ENCODE measurements around the gene GARRE1.
"Not testable (repeated sequence)": the region's sequence is repeated elsewhere in the genome, so short reads cannot be mapped to it uniquely, and the experiment has no call there.

The GARRE1 gene

DNA sequence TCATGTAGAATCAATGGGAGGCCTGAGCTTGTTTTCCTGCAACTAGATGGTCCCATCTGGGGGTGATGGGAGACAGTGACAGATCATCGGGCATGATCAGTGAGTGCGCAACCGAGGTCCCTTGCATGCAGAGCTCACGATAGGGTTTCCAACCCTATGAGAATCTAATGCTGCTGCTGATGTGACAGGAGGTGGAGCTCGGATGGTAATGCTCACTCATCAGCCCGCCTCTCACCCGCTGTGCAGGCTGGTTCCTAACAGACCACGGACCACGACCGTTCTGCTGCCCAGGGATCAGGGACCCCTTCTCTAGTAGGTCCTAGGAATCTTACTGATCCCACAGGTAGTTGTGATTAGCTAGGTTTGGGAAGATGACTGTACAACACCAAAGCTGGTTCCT, 23.5 kb upstream of the GARRE1 start:
- no peak for DNase-seq (ENCODE audit: low read depth in 2 of 2)

DNA sequence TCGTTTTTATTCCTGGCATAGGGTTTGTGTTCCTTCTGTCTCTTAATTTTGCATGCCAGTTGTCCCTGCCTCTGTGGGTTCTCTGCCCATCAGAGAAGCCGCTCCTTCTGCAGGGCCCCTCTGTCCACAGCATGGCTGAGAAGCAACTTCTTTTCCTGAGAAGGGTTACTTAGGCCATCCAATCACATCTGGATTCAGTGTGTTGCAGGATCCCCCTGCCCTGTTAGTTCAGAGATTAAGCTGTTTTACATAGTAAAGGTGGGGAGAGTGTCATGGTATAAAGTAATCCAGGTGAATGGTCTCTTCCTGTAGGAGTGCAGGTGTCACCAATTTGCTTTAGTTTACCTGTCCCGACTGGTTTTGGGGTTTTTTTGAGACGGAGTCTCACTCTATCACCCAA, 22.9 kb upstream of the GARRE1 start:
- DNase-seq (ENCODE audit: low read depth in 2 of 2) = no peak

DNA sequence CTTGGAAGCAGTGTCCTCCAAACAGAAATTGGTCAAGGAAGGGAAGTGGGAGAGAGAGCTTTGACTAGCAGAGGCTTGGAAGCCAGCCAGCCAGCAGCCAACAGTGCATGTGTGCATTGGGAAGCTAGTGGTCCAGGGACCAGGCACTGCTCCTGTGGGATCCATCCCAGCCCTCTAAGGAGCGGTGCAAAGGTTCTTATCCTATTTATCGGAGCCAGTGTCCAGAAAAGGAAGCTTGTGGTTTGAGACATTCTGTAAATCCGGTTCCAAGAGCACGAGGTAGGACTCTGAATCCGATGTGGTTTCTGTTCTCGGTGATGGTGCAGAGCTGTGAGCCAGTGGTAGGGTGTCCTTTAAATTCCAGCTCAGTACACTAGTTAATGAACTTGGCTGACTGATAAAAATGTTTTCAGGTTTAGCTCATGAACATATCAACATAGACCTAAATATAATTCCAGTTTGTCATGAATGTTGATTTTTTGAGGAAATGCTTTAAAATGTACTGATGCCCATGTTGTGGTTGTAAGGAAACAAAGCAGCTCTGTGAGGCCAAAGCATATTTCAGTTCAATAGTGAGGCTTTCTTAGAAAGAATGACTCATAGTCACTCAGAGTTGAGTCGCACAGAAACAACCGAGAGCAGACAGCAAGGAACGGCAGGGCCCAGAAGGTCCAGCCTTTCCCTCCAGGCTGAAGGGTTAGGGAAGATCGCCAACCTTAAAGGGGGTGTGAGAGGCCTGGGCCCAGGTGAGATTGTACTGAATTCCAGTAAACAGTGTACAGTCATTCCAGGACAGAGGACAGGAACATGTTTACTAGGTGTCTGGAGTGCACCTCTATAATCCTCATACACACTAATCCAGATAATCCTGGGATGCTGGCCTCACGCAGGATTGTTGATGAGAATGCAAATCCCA, 21.5 kb upstream of the GARRE1 start:
- DNase-seq (ENCODE audit: low read depth in 2 of 2) = no peak

DNA sequence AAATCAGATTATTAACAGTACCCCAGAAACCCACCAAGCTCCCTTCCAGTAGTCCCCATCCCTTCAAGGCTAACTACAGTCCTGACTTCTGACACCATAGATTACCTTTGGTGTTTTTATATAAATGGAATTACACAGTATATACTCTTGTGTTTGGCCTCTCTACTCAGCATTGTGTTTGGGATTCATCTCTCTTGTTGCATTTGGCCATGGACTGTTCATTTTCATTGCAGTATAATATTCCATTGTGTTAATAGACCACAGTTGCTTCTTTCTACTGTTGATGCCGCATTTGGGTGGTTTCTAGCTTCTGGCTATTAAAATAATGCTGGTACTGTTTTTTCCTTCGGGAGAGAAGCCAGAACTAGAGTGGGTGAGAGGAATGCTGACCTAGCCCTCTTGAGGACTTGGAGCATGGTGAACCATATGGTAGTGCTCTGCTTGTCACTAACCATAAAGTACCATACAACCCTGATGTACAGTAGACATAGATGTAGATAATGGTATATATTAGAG, 18.9 kb upstream of the GARRE1 start:
- no peak for DNase-seq (ENCODE audit: low read depth in 2 of 2)

DNA sequence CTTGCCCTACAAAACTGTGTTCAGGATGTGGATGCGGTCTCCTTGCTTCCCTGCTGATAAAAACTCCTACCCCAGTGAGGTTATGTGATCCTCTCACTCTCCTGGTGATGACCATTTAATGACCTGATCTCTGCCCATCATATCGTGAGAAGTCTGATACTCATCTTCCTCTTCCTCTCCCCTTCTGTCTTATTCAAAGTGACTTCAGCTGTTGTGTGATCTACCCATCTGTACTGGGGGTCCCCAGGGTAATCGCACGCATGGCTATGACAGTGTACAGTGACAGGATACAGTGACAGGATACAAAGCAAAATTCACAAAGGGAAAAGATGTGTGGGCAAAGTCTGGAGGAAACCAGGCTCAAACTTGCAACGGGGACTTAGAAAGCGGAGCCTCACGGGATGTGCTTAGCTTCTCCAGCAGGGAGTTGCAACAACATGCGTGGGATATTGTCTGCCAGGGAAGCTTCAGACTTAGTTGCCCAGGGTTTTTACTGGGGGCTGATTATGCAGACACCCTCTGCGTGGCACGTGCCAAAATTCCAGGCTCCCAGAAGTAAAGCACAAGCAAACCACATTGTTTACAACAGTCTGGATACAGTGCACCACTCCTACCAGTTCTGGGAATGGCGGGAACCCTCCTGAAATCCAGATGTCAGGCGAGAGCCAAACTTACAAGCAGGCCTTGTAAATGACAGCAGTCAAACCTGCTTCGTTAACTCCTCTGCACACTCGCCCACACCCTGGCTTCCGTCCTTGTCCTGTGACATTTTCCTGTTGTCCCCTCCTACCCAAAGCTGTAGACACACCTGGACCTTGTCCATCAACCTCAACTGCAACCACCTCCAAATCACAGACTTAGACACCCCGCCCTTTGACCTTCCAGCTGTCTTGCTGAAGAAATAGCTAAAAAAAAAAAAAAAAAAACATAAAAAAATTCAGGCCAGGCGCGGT, 18.0 kb upstream of the GARRE1 start:
- no peak for DNase-seq (ENCODE audit: low read depth in 2 of 2)

DNA sequence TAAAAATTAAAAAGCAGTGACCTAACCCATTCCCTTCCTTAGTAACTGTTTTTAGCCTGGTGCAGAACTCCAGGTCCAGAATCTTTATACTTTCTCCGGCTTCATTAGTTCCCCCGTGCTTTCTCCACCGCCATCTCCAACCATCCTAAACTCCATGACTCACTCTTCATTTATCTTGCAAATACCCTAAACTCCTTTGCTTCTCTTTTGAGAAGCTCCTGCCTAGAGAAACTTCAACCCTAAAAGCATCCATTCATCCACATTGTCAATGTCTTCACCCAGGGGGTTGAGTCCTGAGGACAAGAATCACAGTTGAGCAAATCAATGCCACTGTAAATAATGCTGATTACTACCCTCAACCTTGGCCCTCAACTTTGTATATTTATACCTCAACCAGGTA, 17.1 kb upstream of the GARRE1 start:
- DNase-seq (ENCODE audit: low read depth in 2 of 2) = no peak

DNA sequence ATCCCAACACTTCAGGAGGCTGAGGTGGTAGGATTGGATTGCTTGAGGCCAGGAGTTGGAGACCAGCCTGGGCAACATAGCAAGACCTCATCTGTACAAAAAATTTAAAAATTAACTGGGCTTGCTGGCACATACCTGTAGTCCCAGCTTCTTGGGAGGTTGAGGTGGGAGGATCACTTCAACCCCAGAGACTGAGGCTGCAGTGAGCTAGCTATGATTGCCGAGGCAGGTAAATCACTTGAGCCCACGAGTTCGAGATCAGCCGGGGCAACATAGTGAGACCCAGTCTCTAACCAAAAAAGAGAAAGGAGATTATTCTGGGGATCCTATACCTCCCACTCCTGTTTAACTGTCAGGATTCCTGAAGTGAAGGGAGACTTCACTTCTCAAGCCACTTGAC, 16.4 kb upstream of the GARRE1 start:
- no peak for DNase-seq (ENCODE audit: low read depth in 2 of 2)

DNA sequence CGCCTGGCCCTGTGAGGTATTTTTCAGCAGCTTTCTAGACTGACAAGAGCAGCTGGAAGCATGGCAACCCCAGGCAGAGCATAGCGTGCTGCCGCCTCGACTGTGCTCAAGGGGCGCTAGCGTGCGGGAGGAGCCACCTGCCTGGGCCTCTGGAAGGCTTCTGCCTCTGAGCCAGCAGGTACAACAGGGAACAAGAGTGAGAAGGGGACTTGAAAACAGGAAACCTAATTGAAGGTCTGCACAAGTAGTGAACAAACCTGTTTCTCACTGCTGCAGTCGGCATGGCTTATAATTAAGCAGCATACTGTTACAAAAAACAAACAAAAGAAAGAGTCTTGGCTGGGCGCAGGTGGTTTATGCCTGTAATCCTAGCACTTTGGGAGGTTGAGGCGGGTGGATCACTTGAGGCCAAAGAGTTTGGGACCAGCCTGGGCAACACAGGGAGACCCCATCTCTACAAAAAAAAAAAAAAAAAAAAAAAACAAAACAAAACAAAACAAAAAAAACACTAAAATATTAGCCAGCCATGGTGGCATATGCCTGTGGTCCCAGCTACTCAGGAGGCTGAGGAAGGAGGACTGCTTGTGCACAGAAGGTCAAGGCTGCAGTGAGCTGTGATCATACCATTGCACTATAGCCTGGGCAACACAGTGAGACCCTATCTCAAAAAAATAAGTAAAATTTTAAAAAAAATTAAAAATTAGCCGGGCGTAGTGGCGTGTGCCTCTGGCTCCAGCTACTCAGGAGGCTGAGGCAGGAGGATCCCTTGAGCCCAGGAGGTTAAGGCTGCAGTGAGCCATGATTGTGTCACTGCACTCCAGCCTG, 12.6 kb upstream of the GARRE1 start:
- DNase-seq (ENCODE audit: low read depth in 2 of 2) = no peak

DNA sequence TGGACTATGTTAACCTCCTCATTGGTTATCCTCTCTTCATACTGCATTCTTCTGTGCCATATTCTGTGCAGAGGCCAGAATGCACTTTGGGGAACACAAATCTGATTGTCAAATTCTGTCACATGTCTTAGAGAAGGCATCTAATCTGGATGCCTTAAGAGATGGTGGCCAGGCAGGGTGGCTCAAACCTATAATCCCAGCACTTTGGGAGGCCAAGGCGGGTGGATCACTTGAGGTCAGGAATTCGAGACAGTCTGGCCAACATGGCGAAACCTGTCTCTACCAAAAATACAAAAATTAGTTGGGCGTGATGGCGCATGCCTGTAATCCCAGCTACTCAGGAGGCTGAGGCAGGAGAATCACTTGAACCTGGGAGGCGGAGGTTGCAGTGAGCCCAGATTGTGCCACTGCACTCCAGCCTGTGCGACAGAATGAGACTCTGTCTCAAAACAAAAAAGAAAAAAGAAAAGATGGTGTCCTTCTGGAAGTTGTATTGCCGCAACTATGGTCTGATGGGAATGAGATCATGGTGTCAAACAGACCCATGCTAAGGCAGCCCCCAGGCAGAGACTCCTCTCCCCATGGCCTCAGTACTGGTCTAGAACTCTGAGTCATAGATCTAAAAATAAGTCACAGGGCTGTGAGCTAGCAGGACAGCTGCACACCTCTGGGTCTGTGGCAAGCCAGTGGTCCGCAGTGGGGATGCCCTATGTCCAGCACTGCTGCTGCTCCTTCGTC, 11.0 kb upstream of the GARRE1 start:
- DNase-seq (ENCODE audit: low read depth in 2 of 2) = not testable (repeated sequence)

DNA sequence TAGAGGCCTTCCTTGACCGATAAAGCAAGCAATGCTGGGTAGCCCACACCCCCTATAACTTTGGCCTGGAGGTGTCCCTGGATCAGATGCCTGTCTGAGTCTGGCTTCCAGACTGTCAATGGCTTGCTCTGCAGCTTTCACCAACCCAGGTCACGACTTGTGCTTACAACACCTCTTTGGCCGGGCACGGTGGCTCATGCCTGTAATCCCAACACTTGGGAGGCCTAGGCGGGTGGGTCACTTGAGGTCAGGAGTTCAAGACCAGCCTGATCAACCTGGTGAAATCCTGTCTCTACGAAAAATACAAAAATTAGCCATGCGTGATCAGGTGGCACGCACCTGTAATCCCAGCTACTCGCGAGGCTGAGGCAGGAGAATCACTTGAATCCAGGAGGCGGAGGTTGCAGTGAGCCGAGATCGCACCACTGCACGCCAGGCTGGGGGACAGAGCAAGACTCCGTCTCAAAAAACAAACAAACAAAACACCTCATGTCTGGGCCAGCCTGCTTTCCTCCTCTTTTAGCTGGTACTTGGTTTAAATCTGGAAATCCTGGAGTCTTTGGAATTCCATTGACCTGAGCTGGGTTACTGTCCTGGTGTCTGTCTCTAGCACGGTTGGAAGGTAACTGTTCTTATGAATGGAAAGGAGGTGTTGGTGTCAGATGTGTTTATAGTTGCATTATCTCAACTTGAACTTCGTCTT, 10.3 kb upstream of the GARRE1 start:
- no peak for DNase-seq (ENCODE audit: low read depth in 2 of 2)

DNA sequence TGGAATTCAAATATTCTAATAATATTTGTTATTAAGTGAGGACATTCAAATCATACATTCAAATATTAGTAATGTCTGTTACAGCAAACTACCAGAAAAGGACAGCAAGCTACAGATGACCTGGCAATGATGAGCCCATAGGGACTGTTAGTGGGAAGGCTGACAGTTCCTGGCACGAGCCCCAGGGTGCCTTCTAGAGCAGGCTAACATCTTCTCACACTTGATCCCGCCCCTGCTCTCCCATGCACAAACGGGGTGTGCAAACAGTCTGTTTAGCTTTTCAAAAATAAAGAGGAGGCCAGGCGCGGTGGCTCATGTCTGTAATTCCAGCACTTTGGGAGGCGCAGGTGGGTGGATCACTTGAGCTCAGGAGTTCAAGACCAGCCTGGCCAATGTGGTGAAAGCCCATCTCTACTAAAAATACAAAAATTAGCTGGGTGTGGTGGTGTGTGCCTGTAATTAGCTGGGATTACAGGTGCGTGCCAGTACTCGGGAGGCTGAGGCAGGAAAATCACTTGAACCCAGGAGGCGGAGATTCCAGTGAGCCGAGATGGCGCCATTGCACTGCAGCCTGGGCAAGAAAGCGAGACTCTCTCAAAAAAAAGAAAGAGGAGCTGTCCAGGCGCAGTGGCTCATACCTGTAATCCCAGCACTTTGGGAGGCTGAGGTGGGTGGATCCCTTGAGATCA, 9.6 kb upstream of the GARRE1 start:
- DNase-seq (ENCODE audit: low read depth in 2 of 2) = no peak

DNA sequence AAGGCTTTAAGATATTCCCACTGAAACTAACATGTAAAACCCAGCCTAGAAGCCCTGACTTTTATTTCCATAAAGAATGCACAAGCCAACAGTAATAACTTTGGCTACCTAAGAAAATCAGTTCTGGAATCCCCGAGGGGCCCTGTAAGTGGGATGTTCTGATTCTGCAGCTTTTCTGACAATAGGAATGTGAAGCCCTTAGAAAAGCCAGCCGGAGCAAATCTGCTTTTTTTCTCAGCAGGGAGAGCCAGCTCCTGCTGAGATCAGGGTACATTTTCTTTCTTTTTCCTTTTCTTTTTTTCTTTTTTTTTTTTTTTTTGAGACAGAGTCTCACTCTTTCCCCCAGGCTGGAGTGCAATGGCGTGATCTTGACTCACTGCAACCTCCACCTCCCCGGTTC, 8.0 kb upstream of the GARRE1 start:
- no peak for DNase-seq (ENCODE audit: low read depth in 2 of 2)

DNA sequence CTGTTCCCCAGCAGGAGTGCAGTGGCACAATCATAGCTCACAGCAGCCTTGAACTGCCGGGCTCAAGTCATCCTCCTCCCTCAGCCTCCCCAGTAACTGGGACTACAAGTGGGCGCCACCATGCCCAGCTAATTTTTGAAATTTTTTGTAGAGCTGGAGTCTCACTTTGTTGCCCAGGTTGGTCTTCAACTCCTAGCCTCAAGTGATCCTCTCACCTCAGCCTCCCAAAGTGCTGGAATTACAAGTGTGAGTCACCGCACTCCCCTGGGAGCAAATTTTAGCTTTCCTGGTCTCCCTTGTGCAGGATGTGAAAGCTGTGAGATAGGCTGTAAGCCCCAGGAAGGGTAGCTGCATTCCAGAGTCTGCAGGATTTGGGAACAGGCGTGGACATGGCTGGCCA, 5.4 kb upstream of the GARRE1 start:
- DNase-seq (ENCODE audit: low read depth in 2 of 2) = no peak

DNA sequence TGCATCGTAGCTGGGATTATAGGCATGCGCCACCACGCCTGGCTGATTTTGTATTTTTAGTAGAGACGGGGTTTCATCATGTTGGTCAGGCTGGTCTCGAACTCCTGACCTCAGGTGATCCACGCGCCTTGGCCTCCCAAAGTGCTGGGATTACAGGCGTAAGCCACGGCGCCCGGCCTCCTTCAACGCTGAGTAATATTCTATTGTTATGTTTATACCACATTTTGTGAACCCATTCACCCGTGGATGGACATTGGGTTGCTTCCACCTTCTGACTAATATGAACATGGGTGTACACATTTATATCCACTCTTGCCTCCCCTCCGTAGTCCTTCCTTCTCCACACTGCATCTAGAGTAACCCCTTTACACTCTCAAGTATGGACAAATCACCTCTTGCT, 1.2 kb upstream of the GARRE1 start:
- DNase-seq (ENCODE audit: low read depth in 2 of 2) = not testable (repeated sequence)

DNA sequence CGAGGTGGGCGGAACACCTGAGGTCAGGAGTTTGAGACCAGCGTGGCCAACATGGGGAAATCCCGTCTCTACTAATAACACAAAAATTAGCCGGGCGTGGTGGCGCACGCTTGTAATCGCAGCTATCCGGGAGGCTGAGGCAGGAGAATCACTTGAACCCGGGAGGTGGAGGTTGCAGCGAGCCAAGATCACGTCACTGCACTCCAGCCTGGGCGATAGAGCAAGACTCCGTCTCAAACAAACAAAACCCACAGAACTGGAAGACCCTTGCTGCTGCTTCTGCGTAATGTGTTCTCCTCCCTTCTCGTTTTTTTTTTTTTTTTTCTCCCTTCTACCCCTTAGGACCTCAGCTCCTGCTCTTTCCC, 691 bp upstream of the GARRE1 start:
- not testable (repeated sequence) for DNase-seq (ENCODE audit: low read depth in 2 of 2)

DNA sequence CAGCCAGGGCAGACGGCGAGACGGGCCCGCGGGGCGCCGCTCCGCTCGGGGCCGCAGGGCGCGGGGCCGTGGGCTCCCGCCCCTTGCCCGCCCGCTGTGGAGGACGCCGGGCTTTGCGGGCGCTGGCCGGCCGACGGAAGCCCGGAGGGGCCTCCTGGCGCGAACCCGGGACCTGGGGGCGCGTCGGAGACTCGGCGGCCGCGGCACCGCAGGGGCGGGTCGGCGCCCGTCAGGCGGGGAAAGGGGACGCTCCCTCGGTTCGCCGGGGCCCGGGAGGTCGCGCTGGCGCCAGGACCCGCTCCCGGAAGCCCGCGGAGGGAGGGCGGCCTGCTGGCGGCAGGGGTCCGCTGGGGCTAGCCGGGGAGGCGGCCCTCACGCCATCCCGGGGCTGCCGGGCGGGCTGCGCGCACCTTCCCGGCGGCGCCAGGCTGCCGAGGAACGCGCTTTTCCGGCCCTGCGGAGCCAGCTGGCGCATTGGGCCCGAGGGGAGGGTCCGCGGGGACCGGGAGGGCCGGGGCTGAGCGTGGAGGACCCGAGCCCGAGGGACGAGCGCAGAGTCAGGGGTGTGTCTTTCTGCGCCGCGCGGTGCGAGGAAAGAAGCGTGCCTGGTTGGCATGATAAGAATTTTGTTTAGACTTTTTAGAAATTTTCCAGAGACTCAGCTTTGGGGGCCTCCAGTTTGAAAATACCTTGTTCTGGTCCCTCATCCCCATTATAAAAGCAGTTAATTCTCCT, 511 bp downstream of the GARRE1 start:
- no peak for DNase-seq (ENCODE audit: low read depth in 2 of 2)

DNA sequence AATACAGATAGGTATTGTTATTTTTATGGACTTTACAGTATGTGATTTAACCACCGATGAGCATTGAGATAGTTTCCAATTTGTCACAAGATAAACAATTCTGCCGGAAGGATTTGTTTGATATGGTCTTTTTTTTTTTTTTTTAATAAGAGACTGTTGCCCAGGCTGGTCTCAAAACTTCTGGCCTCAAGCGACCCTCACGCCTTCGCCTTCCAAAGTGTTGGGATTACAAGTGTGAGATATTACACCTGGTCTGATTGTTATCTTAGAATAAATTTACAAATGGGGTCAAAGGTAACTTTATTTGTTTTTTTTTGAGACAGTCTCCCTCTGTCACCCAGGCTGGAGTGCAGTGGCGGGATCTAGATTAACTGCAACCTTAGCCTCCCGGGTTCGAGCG, 1.2 kb downstream of the GARRE1 start:
- DNase-seq (ENCODE audit: low read depth in 2 of 2) = no peak

DNA sequence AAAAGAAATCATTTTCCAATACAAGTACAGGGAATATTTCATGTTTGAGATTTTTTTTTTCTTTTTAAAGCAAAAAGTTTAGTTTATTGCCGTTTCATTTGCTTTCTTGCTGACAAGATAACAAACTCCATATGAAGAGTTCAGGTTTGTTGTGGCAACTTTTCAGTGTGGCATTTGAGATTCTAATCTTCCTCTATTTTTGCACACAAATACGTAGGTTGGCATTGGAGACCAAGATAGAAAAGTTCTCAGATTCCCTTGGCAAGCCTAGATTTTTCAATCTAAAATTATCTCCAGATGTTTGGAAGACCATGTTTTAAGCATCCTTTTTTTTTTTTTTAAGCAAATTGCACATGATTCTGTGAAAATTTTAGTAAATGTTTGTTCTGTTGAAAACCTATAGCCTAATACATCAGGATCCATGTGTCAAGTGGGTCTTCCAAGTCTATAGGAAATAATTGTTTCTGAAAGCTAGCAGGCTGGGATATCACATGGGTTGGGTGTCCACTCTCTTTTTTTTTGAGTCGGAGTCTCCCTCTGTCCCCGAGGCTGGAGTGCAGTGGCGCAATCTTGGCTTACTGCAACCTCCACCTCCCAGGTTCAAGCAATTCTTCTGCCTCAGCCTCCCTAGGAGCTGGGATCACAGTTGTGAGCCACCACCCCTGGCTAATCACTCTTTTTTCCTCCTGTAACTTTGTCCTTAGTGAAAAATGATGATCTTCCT, 2.6 kb downstream of the GARRE1 start:
- no peak for DNase-seq (ENCODE audit: low read depth in 2 of 2)
